ENCODE results near the gene PRRT4.

Gene PRRT4

GRCh38 chr7:128388145-128388485 lies 26.6 kb upstream of the PRRT4 start:
- Mint-ChIP-seq H3K9me3 (ENCODE audit: low read depth) (no peaks in the 10 kb centered on the region), H3K36me3 (no peaks in the 10 kb centered on the region), H3K4me3 (no peak overlapping the region), H3K4me1 (ENCODE audit: low read depth) (peaks cover 2% of the 10 kb centered on the region), H3K27me3 (no peaks in the 10 kb centered on the region), H3K27ac (no peak overlapping the region)

- H3K9me3 Mint-ChIP-seq (ENCODE audit: low read depth) = no peaks in the 10 kb centered on the region
- no peaks in the 10 kb centered on the region for H3K36me3 Mint-ChIP-seq
- no peak overlapping the region for H3K27ac Mint-ChIP-seq
- peaks cover 2% of the 10 kb centered on the region for H3K4me1 Mint-ChIP-seq (ENCODE audit: low read depth)
- no peak overlapping the region for H3K4me3 Mint-ChIP-seq
- H3K27me3 Mint-ChIP-seq = no peaks in the 10 kb centered on the region
These were observed 26.0 kb upstream of the PRRT4 start for GRCh38 chr7:128387216-128388144.

- Mint-ChIP-seq H3K9me3 (ENCODE audit: low read depth) (no peaks in the 10 kb centered on the region), H3K4me1 (ENCODE audit: low read depth) (peaks cover 2% of the 10 kb centered on the region), H3K36me3 (no peaks in the 10 kb centered on the region), H3K4me3 (no peak overlapping the region), H3K27ac (no peak overlapping the region), H3K27me3 (no peaks in the 10 kb centered on the region)
These were observed 24.8 kb upstream of the PRRT4 start for GRCh38 chr7:128385988-128386925.

DNA sequence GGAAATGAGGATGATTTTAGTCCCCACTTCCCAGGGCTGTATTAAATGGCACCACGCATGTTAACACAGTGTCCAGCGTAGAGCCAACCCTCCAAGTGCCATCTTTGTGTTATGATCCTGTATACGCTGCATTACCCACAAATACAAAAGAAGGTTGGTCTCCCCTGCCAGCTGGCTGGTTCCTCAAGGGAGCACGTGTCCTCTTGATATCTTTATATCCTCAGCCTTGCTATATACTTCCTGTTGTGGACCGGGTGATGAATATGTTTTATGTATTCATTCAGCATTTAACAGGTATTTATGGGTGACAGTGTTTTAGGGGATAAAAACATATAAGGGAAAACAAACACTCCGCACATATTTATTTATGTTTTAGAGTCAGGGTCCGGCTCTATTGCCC lies 23.2 kb upstream of the PRRT4 start:
- no peak overlapping the region for H3K4me3 Mint-ChIP-seq
- peaks cover 2% of the 10 kb centered on the region for H3K4me1 Mint-ChIP-seq (ENCODE audit: low read depth)
- H3K27ac Mint-ChIP-seq = no peak overlapping the region
- H3K36me3 Mint-ChIP-seq = no peaks in the 10 kb centered on the region
- H3K9me3 Mint-ChIP-seq (ENCODE audit: low read depth) = no peaks in the 10 kb centered on the region
- peaks cover under 1% of the 10 kb centered on the region for H3K27me3 Mint-ChIP-seq

GRCh38 chr7:128383776-128384175 lies 22.3 kb upstream of the PRRT4 start:
- peaks cover 3% of the 10 kb centered on the region for H3K27me3 Mint-ChIP-seq
- H3K27ac Mint-ChIP-seq = no peak overlapping the region
- H3K9me3 Mint-ChIP-seq (ENCODE audit: low read depth) = no peaks in the 10 kb centered on the region
- no peaks in the 10 kb centered on the region for H3K36me3 Mint-ChIP-seq
- H3K4me3 Mint-ChIP-seq = no peak overlapping the region
- H3K4me1 Mint-ChIP-seq (ENCODE audit: low read depth) = peaks cover 2% of the 10 kb centered on the region

DNA sequence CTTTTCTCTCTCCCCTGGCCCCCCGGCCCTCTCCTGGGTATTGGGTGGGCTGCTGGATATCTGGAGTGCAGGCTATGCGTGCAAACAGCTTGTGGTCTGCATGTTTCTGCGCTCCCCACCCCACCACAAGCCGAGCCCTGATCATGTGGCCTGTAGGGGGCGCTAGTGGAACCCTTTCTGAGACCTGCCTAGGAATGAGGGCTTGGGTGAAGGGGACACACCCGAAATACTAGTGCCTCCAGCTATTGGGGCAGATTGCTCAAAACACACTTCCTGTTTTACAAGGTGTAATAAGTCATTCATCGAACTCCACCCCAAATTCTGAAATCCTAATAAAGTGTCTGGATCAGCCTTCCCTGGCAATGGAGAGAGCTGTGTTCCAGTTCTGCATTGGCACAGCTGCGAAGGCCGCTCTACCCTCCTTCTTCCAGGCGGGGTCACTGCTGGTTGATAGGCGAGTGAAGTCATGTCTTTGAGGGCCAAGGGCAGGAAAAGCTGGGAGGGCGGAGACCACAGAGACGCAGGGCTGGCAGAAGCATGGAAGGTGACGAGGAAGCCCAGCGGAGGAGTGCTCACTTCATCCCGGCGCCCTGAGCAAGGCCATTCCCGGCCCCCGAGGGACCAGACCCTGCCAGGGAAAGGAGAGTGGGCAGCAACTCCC lies 19.8 kb upstream of the PRRT4 start:
- Mint-ChIP-seq H3K9me3 (ENCODE audit: low read depth) (no peaks in the 10 kb centered on the region), H3K4me1 (ENCODE audit: low read depth) (no peaks in the 10 kb centered on the region), H3K4me3 (no peak overlapping the region), H3K27ac (no peak overlapping the region), H3K27me3 (peaks cover 3% of the 10 kb centered on the region), H3K36me3 (no peaks in the 10 kb centered on the region)

GRCh38 chr7:128380483-128381106 lies 19.1 kb upstream of the PRRT4 start:
- Mint-ChIP-seq H3K4me1 (ENCODE audit: low read depth) (no peaks in the 10 kb centered on the region), H3K27me3 (peaks cover 3% of the 10 kb centered on the region), H3K4me3 (no peak overlapping the region), H3K9me3 (ENCODE audit: low read depth) (no peaks in the 10 kb centered on the region), H3K36me3 (no peaks in the 10 kb centered on the region), H3K27ac (no peak overlapping the region)

DNA sequence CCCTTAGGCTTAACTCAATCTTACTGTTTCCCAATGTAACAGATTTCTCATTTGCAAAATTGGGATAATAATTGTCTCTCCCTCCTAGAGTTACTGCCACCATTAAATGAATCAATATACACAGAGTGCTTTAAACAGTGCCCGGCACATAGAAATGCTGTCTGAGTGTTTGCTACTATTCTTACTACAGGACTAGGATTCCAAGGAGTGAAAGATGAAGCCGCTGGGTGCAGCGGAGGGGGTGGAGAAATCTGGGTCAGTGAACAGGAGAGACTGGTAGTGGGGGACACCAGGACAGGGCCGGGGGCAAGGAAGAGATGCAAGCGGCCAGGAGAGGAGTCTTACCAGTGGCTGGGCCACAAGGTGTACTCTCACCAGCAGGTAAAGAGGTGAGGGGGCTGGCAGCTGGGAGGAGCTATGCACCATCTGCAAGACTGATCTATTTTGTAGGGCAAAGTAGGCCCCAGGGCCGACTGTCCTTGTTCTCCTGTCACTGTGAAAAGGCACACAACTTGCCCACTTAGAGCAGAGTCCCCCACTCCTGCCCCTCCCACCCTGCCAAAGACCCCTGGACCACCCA lies 18.5 kb upstream of the PRRT4 start:
- H3K9me3 Mint-ChIP-seq (ENCODE audit: low read depth) = no peaks in the 10 kb centered on the region
- H3K36me3 Mint-ChIP-seq = no peaks in the 10 kb centered on the region
- no peak overlapping the region for H3K27ac Mint-ChIP-seq
- H3K27me3 Mint-ChIP-seq = peaks cover 3% of the 10 kb centered on the region
- no peak overlapping the region for H3K4me3 Mint-ChIP-seq
- no peaks in the 10 kb centered on the region for H3K4me1 Mint-ChIP-seq (ENCODE audit: low read depth)

GRCh38 chr7:128378637-128379036 lies 17.1 kb upstream of the PRRT4 start:
- H3K4me3 Mint-ChIP-seq = no peak overlapping the region
- no peaks in the 10 kb centered on the region for H3K9me3 Mint-ChIP-seq (ENCODE audit: low read depth)
- H3K27me3 Mint-ChIP-seq = peaks cover 3% of the 10 kb centered on the region
- no peak overlapping the region for H3K27ac Mint-ChIP-seq
- H3K4me1 Mint-ChIP-seq (ENCODE audit: low read depth) = no peaks in the 10 kb centered on the region
- H3K36me3 Mint-ChIP-seq = no peaks in the 10 kb centered on the region

DNA sequence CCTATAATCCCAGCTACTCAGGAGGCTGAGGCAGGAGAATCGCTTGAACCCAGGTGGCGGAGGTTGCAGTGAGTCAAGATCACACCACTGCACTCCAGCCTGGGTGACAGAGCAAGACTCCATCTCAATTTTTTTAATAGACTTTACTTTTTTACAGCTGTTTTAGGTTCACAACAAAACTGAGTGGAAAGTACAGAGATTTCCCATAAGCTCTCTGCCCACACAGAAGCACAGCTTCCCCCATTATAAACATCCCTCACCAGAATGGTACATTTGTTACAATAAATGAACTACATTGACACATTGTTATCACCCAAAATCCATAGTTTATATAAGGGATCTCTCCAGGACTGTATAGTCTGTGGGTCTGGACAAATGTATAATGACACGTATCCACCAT lies 14.6 kb upstream of the PRRT4 start:
- H3K27ac Mint-ChIP-seq = no peak overlapping the region
- no peaks in the 10 kb centered on the region for H3K36me3 Mint-ChIP-seq
- H3K27me3 Mint-ChIP-seq = peaks cover 3% of the 10 kb centered on the region
- H3K4me1 Mint-ChIP-seq (ENCODE audit: low read depth) = no peaks in the 10 kb centered on the region
- no peaks in the 10 kb centered on the region for H3K9me3 Mint-ChIP-seq (ENCODE audit: low read depth)
- no peak overlapping the region for H3K4me3 Mint-ChIP-seq

GRCh38 chr7:128374041-128374440 lies 12.6 kb upstream of the PRRT4 start:
- Mint-ChIP-seq H3K4me3 (no peak overlapping the region), H3K9me3 (ENCODE audit: low read depth) (no peaks in the 10 kb centered on the region), H3K27ac (no peak overlapping the region), H3K4me1 (ENCODE audit: low read depth) (no peaks in the 10 kb centered on the region), H3K27me3 (peaks cover 2% of the 10 kb centered on the region), H3K36me3 (no peaks in the 10 kb centered on the region)

- Mint-ChIP-seq H3K27me3 (peaks cover 2% of the 10 kb centered on the region), H3K36me3 (no peaks in the 10 kb centered on the region), H3K4me1 (ENCODE audit: low read depth) (no peaks in the 10 kb centered on the region), H3K9me3 (ENCODE audit: low read depth) (no peaks in the 10 kb centered on the region), H3K27ac (no peak overlapping the region), H3K4me3 (no peak overlapping the region)
These were observed 12.1 kb upstream of the PRRT4 start for GRCh38 chr7:128373606-128374005.

DNA sequence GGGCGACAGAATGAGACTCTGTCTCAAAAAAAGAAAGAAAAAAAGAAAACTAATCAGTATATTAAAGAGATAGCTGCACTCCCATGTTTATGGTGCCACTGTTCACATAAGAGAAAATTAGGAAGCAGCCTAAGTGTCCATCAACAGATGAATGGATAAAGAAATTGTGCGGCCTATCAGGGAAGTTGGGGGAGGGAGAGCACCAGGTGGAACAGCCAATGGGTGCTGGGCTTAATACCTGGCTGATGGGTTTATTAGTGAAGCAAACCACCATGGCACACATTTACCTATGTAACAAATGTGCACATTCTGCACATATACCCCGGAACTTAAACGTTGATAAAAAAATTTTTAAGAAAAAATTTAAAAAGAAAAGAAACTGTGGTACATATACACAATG lies 9.0 kb upstream of the PRRT4 start:
- Mint-ChIP-seq H3K9me3 (ENCODE audit: low read depth) (no peaks in the 10 kb centered on the region), H3K27ac (no peak overlapping the region), H3K4me3 (no peak overlapping the region), H3K4me1 (ENCODE audit: low read depth) (no peaks in the 10 kb centered on the region), H3K27me3 (peaks cover 10% of the 10 kb centered on the region), H3K36me3 (no peaks in the 10 kb centered on the region)

- Mint-ChIP-seq H3K4me1 (ENCODE audit: low read depth) (peaks cover 12% of the 10 kb centered on the region), H3K9me3 (ENCODE audit: low read depth) (no peaks in the 10 kb centered on the region), H3K27me3 (peaks cover 21% of the 10 kb centered on the region), H3K36me3 (no peaks in the 10 kb centered on the region), H3K4me3 (no peak overlapping the region), H3K27ac (no peak overlapping the region)
These were observed 5.5 kb upstream of the PRRT4 start for GRCh38 chr7:128366986-128367385.
